ENCODE measurements around the gene ZNF576.
"Not testable (repeated sequence)": the region's sequence is repeated elsewhere in the genome, so short reads cannot be mapped to it uniquely, and the experiment has no call there.

ZNF576 gene

GRCh38 chr19:43600326-43600725, 3.9 kb downstream of the ZNF576 start:
- not testable (repeated sequence) for DNase-seq

- peak; percentile 20 for DNase-seq
Measured at GRCh38 chr19:43605875-43606568, 9.6 kb downstream of the ZNF576 start.

GRCh38 chr19:43606569-43607229, 10.3 kb downstream of the ZNF576 start:
- DNase-seq = peak; percentile 15

- DNase-seq = no peak
Measured at GRCh38 chr19:43607238-43608205, 11.1 kb downstream of the ZNF576 start.

- DNase-seq = no peak
Measured at GRCh38 chr19:43609872-43610271, 13.5 kb downstream of the ZNF576 start.

GRCh38 chr19:43610493-43610892, 14.1 kb downstream of the ZNF576 start:
- no peak for DNase-seq

- no peak for DNase-seq
Measured at GRCh38 chr19:43611788-43612187, 15.4 kb downstream of the ZNF576 start, which contains the start of gene SRRM5. Gene SRRM5, plus strand, starts transcription at chr19:43612088. Its CDS starts 34 bp downstream, at chr19:43612122.

- DNase-seq = no peak
Measured at GRCh38 chr19:43612374-43612773, 16.0 kb downstream of the ZNF576 start.

- DNase-seq = no peak
Measured at GRCh38 chr19:43616306-43616705, 19.9 kb downstream of the ZNF576 start.

GRCh38 chr19:43616954-43617353, 20.6 kb downstream of the ZNF576 start:
- DNase-seq = no peak

GRCh38 chr19:43618921-43619261, 22.5 kb downstream of the ZNF576 start:
- DNase-seq = peak; percentile 87

- peak; percentile 96 for DNase-seq
Measured at GRCh38 chr19:43619262-43620060, 23.1 kb downstream of the ZNF576 start, which contains the start of gene ZNF428. Gene ZNF428, minus strand, starts transcription at chr19:43619629. Its CDS starts 5,325 bp downstream, at chr19:43614304.

GRCh38 chr19:43620061-43621001, 23.9 kb downstream of the ZNF576 start:
- no peak for DNase-seq

- no peak for DNase-seq
Measured at GRCh38 chr19:43622070-43622469, 25.7 kb downstream of the ZNF576 start.

GRCh38 chr19:43622956-43623355, 26.6 kb downstream of the ZNF576 start:
- DNase-seq = no peak

- DNase-seq = no peak
Measured at GRCh38 chr19:43623889-43624670, 27.7 kb downstream of the ZNF576 start.

- no peak for DNase-seq
Measured at GRCh38 chr19:43624933-43625332, 28.5 kb downstream of the ZNF576 start.

GRCh38 chr19:43625918-43626579, 29.7 kb downstream of the ZNF576 start:
- no peak for DNase-seq

GRCh38 chr19:43626838-43627237, 30.4 kb downstream of the ZNF576 start:
- no peak for DNase-seq
